GM21786 (cell line): Measurements from ENCODE around the gene LTA.

ENCODE experiments used
- ATAC-seq: cut with Tn5 transposase; IDR thresholded peaks from one replicate; pipeline ENCODE4 v1.9.1; 2021; ENCODE audit not compliant: unreplicated experiment

Gene LTA, protein sequence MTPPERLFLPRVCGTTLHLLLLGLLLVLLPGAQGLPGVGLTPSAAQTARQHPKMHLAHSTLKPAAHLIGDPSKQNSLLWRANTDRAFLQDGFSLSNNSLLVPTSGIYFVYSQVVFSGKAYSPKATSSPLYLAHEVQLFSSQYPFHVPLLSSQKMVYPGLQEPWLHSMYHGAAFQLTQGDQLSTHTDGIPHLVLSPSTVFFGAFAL

GRCh38 chr6:31572041-31572911 lies at the start of gene LTA:
Gene LTA (plus strand): TSS chr6:31572289. CDS start chr6:31572743, 454 bp downstream.
- no peak for ATAC-seq

- no peak for ATAC-seq
These were observed 46.5 kb upstream of the LTA start for GRCh38 chr6:31525553-31525931.

DNA sequence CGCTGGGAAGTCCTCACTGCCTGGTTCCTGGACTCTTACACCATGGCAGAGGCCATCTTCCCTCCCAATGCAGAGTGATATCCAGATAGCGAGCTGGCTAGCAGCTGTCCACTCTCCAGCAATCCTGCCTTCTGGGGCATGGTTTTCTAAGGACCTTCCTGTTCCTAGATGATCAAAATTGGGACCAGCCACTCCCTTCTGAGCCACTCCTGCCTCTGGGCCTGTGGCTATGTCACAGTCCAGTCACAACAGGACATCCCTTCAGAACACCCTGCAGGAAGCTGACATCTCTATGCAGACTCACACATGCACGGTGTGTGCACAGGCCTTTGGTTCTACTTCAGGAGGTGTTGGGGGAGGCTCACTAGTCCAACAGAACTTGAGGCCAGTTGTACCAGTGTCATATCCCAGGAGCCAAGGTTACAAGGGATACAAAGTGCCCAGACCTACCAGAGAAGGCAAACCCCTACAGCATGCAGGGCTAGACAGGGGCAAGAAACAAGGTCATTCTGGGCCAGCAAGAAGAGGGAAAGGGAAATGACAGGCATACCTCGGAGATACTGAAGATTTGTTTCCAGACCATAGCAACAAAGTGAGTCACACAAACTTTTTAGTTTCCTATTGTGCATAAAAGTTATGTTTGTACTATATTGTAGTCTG lies 46.0 kb upstream of the LTA start:
- ATAC-seq: no peak

DNA sequence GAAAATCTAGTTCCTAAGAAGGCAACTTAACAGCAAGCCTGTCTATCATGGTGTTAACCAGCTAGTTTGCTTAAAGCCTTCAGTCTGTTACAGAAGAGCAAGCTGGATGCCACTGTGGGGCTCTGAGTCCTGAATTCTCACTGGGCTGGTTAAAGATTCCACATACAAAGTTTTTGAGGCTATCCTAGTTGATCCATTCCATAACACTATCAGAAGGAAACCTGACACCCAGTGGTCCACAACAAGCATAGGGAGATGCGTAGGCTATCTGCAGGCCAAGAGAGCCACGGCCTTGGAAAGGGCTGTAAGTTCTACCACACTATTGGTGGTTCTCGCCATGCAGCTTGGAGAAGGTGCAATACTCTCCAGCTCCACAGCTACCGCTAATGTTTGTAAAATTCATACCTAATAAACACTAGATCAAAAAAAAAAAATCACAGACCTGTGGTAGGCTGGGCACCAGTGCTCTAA lies 43.7 kb upstream of the LTA start:
- no peak for ATAC-seq

- no peak for ATAC-seq
These were observed 43.2 kb upstream of the LTA start, which contains the start of gene MCCD1 for GRCh38 chr6:31528821-31529328. Gene MCCD1 (plus strand): TSS chr6:31528962. CDS start chr6:31529015, 53 bp downstream.

DNA sequence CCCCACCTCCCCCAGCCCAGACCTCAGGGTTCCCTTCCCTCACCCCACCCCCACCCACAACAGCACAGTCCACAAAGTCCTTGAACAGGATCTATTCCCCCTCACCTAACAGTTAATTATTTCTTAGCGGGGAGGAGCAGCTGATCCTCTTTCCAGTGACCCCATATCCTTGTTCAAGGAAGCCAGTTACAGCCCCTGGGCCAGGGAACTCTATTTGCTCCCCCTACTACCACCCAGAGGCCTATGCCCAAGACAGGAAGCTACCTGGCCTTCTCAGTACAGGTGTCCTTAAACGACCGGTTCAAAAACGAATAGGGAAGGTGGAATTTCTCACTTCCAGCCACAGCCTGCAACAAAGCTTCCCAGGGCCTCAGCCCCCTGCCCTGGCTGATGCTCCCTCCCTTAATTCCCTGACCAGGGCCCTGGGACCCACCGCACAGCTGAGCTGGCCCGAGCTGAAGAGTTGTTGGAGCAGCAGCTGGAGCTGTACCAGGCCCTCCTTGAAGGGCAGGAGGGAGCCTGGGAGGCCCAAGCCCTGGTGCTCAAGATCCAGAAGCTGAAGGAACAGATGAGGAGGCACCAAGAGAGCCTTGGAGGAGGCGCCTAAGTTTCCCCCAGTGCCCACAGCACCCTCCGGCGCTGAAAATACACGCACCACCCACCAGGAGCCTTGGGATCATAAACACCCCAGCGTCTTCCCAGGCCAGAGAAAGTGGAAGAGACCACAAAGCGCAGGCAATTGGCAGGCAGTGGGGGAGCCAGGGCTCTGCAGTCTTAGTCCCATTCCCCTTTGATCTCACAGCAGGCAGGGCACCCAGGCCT lies 42.5 kb upstream of the LTA start:
- no peak for ATAC-seq

GRCh38 chr6:31530659-31531058 lies 41.4 kb upstream of the LTA start:
- no peak for ATAC-seq

DNA sequence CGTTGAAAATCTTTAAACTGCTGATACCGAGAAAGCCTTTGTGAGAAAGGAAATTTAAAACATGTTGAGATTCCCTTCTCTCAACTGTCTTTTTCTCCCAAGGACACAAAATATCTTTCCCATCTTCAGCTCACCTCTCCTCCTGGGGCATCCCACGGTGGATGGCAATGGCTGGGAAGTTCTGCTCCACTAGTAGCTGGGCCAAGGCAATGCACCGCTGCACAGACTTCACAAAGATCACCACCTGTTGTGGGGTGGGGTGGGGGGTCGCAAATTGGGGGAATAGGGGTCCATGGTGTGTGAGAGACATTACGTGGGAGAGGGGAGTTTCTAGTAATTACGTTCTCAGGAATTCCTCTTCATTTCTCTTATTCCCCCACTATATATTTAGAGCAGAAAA lies 40.9 kb upstream of the LTA start:
- ATAC-seq: no peak

DNA sequence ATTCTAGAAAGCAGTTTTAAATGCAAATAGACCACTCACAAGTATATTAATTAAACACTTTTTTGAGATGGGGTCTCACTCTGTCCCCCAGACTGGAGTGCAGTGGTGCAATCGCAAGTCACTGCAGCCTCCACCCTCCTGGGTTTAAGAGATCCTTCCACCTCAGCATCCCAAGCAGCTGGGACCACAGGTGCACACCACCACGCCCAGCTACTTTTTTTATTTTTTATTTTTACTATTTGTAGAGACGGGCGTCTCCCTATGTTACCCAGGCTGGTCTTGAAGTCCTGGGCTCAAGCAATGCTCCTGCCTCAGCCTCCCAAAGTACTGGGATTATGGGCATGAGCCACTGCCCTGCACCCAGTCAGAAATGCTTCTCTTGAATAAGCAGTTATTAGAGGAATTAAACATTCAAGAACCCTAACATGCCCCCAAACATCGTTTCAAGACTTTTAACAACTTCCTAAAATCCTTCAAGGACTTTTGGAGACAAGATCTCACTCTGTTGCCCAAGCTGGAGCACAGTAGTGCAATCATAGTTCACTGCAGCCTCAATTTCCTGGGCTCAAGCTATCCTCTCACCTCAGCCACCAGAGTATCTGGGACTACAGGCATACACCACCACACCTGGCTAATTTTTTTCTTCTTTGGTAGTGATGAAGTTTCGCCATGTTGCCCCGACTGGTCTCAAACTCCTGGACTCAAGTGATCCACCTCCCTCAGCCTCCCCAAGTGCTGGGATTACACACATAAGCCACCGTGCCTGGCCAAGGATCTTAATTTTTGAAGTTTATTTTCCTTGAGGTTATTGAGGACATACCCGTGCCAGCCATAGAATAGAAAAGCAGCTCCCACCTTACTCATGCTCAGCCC lies 40.1 kb upstream of the LTA start:
- ATAC-seq: no peak

GRCh38 chr6:31532644-31533454 lies 39.2 kb upstream of the LTA start:
- no peak for ATAC-seq

DNA sequence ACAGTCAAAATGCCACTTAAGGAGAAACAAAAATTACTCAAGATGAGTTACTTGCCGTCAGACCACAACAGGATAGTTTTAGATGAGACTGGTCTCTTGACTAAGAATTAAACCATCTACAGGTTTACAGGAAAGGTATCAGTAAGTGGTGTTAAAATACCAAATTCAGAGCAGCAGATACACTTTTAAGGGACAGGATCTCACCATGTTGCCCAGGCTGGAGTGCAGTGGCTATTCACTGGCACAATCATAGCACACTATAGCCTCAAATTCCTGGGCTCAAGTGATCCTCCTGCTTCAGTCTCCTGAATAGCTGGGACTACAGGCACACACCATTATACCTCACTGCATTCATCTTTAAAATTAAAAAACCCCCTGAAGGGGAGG lies 38.6 kb upstream of the LTA start:
- no peak for ATAC-seq

DNA sequence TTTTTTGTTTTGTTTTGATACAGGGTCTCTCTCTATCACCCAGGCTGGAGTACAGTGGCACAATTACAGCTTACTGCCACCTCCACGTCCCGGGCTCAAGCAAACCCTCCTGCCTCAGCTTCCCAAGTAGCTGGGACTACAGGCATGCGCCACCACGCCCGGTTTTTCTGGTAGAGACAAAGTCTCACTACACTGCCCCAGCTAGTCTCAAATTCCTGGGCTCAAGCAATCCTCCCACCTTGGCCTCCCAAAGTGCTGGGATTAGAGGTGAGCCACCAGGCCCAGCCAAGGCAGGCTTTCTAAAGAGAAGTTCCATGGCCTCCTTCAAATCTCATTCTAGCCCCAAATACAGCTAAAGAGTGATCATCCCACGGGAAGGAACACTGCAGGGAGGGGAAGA lies 38.1 kb upstream of the LTA start:
- ATAC-seq: no peak

- no peak for ATAC-seq
These were observed 37.5 kb upstream of the LTA start for GRCh38 chr6:31534521-31535040.

- ATAC-seq: no peak
These were observed 36.4 kb upstream of the LTA start for GRCh38 chr6:31535538-31536324.

- no peak for ATAC-seq
These were observed 33.2 kb upstream of the LTA start for GRCh38 chr6:31538805-31539400.

GRCh38 chr6:31540640-31541039 lies 31.4 kb upstream of the LTA start:
- ATAC-seq: no peak

- ATAC-seq: no peak
These were observed 30.9 kb upstream of the LTA start for GRCh38 chr6:31541059-31541657.
